Testis (tissue), 3 donors: ENCODE data around the gene PPP1R12B. TPM values are rescaled to one million over a fixed set of nuclear protein-coding genes. Genes with fewer than 3 reads are reported as not detected.
"Not testable (repeated sequence)": the region's sequence is repeated elsewhere in the genome, so short reads cannot be mapped to it uniquely, and the experiment has no call there.

Source experiments
- DNase-seq: peaks from one replicate; pipeline ENCODE4 v3.0.0-alpha.2; 2019
- H3K27ac ChIP-seq, 2 donors: fragments of 200-600 bp; sonication (generic); one replicate each; pipeline ENCODE4 v1.5.1; 2019
- H3K27me3 ChIP-seq: fragments of 200-600 bp; sonication (generic); one replicate; pipeline ENCODE4 v1.5.1; 2019
- H3K36me3 ChIP-seq: fragments of 200-600 bp; sonication (generic); one replicate; pipeline ENCODE4 v1.5.1; 2017; ENCODE audit warnings: low read depth; ENCODE audit errors: missing control alignments
- H3K4me1 ChIP-seq: fragments of 200-600 bp; sonication (generic); one replicate; pipeline ENCODE4 v1.5.1; 2019
- H3K4me3 ChIP-seq, 2 donors: fragments of 200-600 bp; sonication (generic); one replicate each; pipeline ENCODE4 v1.5.1; 2017 to 2019
- H3K9me3 ChIP-seq: fragments of 200-600 bp; sonication (generic); one replicate; pipeline ENCODE4 v1.5.1; 2017
- CTCF ChIP-seq, 3 experiments: fragments of 450-650 bp in 2 of 3; fragments of 200-600 bp in 1 of 3; sonication (generic) in 1 of 3; IDR thresholded peaks; one replicate each; pipeline ENCODE4 v1.5.1; 2016 to 2019; ENCODE audit warnings: antibody characterized with exemption in 3 of 3, mild to moderate bottlenecking in 2 of 3, moderate library complexity in 1 of 3
- POLR2A ChIP-seq: fragments of 450-650 bp; IDR thresholded peaks from one replicate; pipeline ENCODE4 v1.6.1; 2017; ENCODE audit warnings: antibody characterized with exemption, mild to moderate bottlenecking, moderate library complexity
- WGBS, 2 donors: methylation state at CpG; one replicate each; pipeline ENCODE4 v1.1.5; 2018; 5-methylcytosine and 5-hydroxymethylcytosine counted together
- intact Hi-C: fragments of 100-400 bp; cut with DNase I; formaldehyde crosslinking; loops from one replicate; pipeline ENCODE4 v1.15.1; 2023; ENCODE audit warnings: low total_unique reads
- polyA plus RNA-seq: library from polyadenylated mRNA; stranded (reverse); fragments of 350-450 nt; fragmentation: Illumina TruSeq; extraction: RNeasy Lipid Tissue Mini Kit (QIAGEN cat#74804); gene quantifications from one replicate; pipeline ENCODE4 v1.2.3, GENCODE V29; 2014; ENCODE audit warnings: low read depth, low replicate concordance; ENCODE audit not compliant: insufficient read depth
- total RNA-seq, 2 donors: library from RNA; depleted of rRNA; stranded (reverse); fragments of >200 nt; gene quantifications; one replicate each; pipeline ENCODE4 v1.2.3, GENCODE V29; 2016

The PPP1R12B gene
- total and polyA plus RNA-seq, 3 donors from 2014 or later, result 32.6 to 61.2 (median 54.6) TPM

DNA sequence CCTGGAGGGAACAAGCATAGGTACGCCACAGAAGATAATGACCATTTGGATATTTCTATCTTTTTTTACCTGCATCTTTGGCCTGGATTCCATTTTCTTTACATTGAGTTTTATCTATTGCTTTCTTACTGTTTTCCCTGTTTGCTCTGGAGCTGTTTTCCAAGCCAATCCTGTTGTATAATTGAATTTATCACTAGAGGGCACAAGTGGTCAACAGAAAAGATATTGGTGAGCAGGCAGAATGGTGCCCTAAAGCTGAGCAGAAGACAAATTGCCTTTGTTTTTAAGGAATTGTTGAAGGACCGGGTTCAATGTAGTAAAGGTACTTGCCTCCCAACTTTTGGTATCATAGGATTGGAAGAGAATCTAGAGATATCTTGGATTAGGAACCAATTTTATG lies 152.8 kb downstream of the PPP1R12B start:
- peaks cover 16% of the 10 kb centered on the region for H3K4me1 ChIP-seq
- no peaks in the 10 kb centered on the region for H3K9me3 ChIP-seq
- H3K36me3 ChIP-seq, result no peaks in the 10 kb centered on the region
- intact Hi-C loops, result no loop called here
- H3K27ac ChIP-seq, result no peak overlapping the region
- no peaks in the 10 kb centered on the region for H3K27me3 ChIP-seq
- no peak for TF ChIP-seq POLR2A
- TF ChIP-seq CTCF (IDR thresholded peaks at IDR 0.05), result peak; percentile 38 to 51 (median 47)
- no peak overlapping the region for H3K4me3 ChIP-seq
- DNase-seq, result no peak
- 53 to 68% methylated on average over 2 of the region's 2 CpGs for WGBS, 2 donors

DNA sequence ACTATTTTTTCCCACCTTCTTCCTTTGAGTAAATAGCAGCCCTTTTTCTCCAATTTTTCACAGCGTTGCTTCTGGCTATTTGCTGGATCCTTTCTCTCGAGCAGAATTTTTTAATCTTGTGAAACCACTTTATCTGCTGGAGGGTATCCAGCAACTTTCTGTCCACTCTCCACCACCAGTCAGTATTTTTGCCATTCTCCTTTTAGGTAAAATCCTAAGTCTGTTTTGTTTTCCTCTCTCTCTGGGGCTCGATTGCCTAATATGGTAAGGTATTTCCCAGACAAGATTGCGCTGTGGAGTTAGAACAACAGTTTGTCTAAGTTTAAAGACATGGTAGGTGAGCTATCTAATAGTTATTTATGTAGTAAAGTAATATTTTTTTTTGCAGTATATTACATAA lies 156.9 kb downstream of the PPP1R12B start:
- Histone ChIP-seq H3K27ac (peak overlapping the region; percentile 75 to 86), H3K4me1 (peaks cover 19% of the 10 kb centered on the region), H3K4me3 (no peak overlapping the region), H3K36me3 (no peaks in the 10 kb centered on the region), H3K27me3 (no peaks in the 10 kb centered on the region), H3K9me3 (no peaks in the 10 kb centered on the region)
- intact Hi-C loops, result no loop called here
- 31 to 34% methylated on average over 4 of the region's 4 CpGs for WGBS, 2 donors
- DNase-seq, result peak; percentile 38
- no peak for TF ChIP-seq CTCF (IDR thresholded peaks at IDR 0.05)
- no peak for TF ChIP-seq POLR2A

DNA sequence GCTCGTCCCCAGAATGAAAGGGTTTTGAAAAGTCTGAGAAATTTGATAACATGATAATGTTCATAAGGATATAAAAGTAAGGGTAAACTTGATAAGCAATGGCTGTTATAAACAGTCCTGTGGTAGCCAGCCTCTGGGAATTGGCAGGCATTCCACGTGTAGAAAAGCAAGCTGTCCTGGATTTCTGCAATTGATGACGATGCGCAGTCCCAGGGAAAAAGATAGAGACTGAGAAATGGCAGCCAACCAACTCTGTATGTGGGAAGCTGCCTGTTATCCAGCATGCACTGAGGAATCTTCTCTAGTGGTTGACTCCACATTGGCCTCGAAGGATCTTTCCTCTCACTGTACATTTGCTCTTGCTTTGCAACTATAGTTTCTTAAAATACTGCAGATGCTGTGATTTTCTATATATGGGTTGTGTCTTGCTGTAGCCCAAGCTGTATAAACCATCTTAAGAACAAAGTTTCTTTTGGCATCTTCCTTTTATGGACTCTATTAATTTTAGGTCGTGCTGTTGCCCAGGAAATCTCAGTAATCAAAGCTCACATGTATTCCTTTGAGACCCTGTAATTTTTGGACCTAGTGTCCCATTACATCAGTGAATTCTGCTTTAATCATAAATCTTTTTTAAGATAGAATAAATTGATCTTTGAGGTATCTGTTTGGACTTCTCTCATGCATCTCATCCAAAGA lies 157.5 kb downstream of the PPP1R12B start:
- H3K4me3 ChIP-seq, H3K27me3 ChIP-seq, H3K9me3 ChIP-seq, H3K36me3 ChIP-seq, intact Hi-C loops: not testable (repeated sequence)
- H3K4me1 ChIP-seq, result peaks cover 19% of the 10 kb centered on the region
- peak; percentile 78 for DNase-seq
- 28 to 50% methylated on average over 6 of the region's 6 CpGs for WGBS, 2 donors
- H3K27ac ChIP-seq, result peak overlapping the region; percentile 75 to 86

GRCh38 chr1:202508863-202509262 lies 160.4 kb downstream of the PPP1R12B start:
- not testable (repeated sequence) for H3K27ac ChIP-seq

GRCh38 chr1:202513875-202514274 lies 165.4 kb downstream of the PPP1R12B start:
- H3K9me3 ChIP-seq, H3K36me3 ChIP-seq, H3K27me3 ChIP-seq, DNase-seq, H3K27ac ChIP-seq, H3K4me3 ChIP-seq, H3K4me1 ChIP-seq, intact Hi-C loops: not testable (repeated sequence)

More at GRCh38 chr1:202508863-202509262, 160.4 kb downstream of the PPP1R12B start:
- H3K27me3 ChIP-seq, DNase-seq, H3K9me3 ChIP-seq, H3K36me3 ChIP-seq, H3K4me3 ChIP-seq, intact Hi-C loops: not testable (repeated sequence)
- whole genome bisulfite sequencing, 2 donors, result 69 to 75% methylated on average over 6 of the region's 6 CpGs
- H3K4me1 ChIP-seq, result peaks cover 19% of the 10 kb centered on the region

GRCh38 chr1:202516434-202516877 lies 168.0 kb downstream of the PPP1R12B start:
- no peaks in the 10 kb centered on the region for H3K36me3 ChIP-seq
- no peaks in the 10 kb centered on the region for H3K27me3 ChIP-seq
- 72 to 77% methylated on average over 4 of the region's 4 CpGs for WGBS, 2 donors
- H3K27ac ChIP-seq, result no peak overlapping the region
- peaks cover 20% of the 10 kb centered on the region for H3K4me1 ChIP-seq
- intact Hi-C loops, result no loop called here
- no peak for TF ChIP-seq CTCF (IDR thresholded peaks at IDR 0.05)
- no peak for TF ChIP-seq POLR2A
- H3K9me3 ChIP-seq, result no peaks in the 10 kb centered on the region
- DNase-seq, result no peak
- no peak overlapping the region for H3K4me3 ChIP-seq

DNA sequence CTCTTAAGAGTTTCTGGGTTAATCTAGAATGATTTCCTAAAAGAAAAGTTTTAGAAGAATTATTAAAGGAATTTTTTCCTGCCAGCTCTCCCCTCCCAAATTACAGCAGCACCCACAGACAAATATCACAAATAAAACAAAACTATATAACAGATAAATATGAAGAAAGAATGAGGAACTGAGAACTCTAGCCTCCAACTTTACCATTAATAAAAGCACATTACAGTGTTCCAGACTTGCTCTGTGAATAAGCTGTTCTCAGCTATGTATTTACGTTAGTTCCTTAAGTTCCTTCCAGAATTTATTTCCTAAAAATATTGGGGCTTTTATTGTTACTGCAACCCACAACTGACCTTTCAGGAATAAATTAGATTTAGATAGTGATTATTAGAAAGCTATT lies 168.6 kb downstream of the PPP1R12B start:
- H3K9me3 ChIP-seq, H3K27me3 ChIP-seq, DNase-seq, intact Hi-C loops, H3K4me3 ChIP-seq, H3K36me3 ChIP-seq, H3K27ac ChIP-seq: not testable (repeated sequence)
- peaks cover 20% of the 10 kb centered on the region for H3K4me1 ChIP-seq
- WGBS, 2 donors, result 73 to 84% methylated on average over 1 of the region's 1 CpG

- peaks cover 20% of the 10 kb centered on the region for H3K4me1 ChIP-seq
- H3K27me3 ChIP-seq, DNase-seq, H3K9me3 ChIP-seq, H3K36me3 ChIP-seq, intact Hi-C loops, H3K27ac ChIP-seq, H3K4me3 ChIP-seq: not testable (repeated sequence)
- 88 to 97% methylated on average over 1 of the region's 1 CpG for WGBS, 2 donors
Observed at GRCh38 chr1:202518180-202518579, 169.7 kb downstream of the PPP1R12B start.

DNA sequence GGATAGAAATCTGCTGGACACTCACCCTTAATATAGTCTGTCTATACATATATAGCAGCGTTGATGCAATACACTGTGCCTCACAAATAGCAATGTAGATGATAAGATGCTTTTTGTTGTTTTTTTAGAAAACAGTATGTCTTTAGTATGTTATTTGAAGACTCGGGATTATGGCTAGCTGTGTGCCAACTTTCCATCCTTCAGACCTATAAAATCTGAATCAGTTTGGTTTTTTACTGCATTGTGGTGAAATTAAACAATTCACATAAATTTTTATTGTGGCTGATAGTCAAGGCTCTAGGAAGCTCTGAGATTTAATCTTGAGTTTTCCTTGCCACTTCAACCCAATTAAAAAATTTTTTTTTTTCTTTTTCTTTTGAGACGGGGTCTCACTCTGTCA lies 170.4 kb downstream of the PPP1R12B start:
- H3K27me3 ChIP-seq, H3K27ac ChIP-seq, H3K36me3 ChIP-seq, intact Hi-C loops, H3K4me3 ChIP-seq, DNase-seq, H3K9me3 ChIP-seq: not testable (repeated sequence)
- peaks cover 20% of the 10 kb centered on the region for H3K4me1 ChIP-seq
- 80 to 85% methylated on average over 3 of the region's 3 CpGs for WGBS, 2 donors
